GM13977 (cell line): Measurements from ENCODE around the gene CARMIL1.
"Not testable (repeated sequence)": the region's sequence is repeated elsewhere in the genome, so short reads cannot be mapped to it uniquely, and the experiment has no call there.

Source experiments
- DNase-seq: peaks from one replicate; pipeline ENCODE4 v3.0.0; 2012; ENCODE audit warnings: low spot score
- in situ Hi-C: fragments of 300-500 bp; cut with MboI; formaldehyde crosslinking; loops from one replicate; pipeline ENCODE4 v1.12.0; 2022; ENCODE audit warnings: low sequenced_read_pairs, low pct_unique_long_range_greater_than_20kb, mixed read lengths, inconsistent platforms; ENCODE audit not compliant: unreplicated experiment
- TF ChIP-seq, protein P1 (sequence below): IDR thresholded peaks from 2 replicates; pipeline ENCODE4 v1.5.1; 2012; ENCODE audit warnings: mild to moderate bottlenecking, control low read depth; ENCODE audit not compliant: insufficient read depth; ENCODE audit errors: extremely low read depth, missing control alignments

CARMIL1 gene

GRCh38 chr6:25583906-25584305 is 304.7 kb downstream of the CARMIL1 start:
- no peak for DNase-seq
- in situ Hi-C loops = no loop called here
- TF ChIP-seq, protein P1, sequence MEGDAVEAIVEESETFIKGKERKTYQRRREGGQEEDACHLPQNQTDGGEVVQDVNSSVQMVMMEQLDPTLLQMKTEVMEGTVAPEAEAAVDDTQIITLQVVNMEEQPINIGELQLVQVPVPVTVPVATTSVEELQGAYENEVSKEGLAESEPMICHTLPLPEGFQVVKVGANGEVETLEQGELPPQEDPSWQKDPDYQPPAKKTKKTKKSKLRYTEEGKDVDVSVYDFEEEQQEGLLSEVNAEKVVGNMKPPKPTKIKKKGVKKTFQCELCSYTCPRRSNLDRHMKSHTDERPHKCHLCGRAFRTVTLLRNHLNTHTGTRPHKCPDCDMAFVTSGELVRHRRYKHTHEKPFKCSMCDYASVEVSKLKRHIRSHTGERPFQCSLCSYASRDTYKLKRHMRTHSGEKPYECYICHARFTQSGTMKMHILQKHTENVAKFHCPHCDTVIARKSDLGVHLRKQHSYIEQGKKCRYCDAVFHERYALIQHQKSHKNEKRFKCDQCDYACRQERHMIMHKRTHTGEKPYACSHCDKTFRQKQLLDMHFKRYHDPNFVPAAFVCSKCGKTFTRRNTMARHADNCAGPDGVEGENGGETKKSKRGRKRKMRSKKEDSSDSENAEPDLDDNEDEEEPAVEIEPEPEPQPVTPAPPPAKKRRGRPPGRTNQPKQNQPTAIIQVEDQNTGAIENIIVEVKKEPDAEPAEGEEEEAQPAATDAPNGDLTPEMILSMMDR = no peak

DNA sequence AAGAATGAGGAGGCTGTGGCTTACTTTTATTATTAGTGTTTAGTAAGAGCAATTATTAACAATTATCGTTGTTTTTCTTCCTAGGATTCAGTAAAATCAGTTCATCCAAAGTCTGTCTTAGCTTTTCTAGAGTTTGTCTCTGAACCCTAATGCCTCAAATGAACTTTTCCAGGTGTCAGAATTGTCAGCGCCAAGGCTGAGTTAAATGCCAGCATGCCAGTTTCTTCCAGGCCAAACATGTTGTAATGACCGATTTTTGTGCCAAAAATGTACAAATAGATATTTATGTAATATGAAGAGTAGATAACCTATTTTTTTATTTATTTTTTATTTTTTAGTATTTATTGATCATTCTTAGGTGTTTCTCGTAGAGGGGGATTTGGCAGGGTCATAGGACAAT is 306.1 kb downstream of the CARMIL1 start:
- DNase-seq = no peak
- TF ChIP-seq, protein P1 = no peak
- in situ Hi-C loops = no loop called here

DNA sequence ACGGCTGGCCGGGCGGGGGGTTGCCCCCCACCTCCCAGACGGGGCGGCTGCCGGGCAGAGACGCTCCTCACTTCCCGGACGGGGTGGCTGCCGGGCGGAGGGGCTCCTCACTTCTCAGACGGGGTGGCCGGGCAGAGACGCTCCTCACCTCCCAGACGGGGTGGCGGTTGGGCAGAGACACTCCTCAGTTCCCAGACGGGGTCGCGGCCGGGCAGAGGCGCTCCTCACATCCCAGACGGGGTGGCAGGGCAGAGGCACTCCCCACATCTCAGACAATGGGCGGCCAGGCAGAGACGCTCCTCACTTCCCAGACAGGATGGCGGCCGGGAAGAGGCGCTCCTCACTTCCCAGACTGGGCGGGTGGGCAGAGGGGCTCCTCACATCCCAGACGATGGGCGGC is 306.9 kb downstream of the CARMIL1 start:
- DNase-seq, in situ Hi-C loops: not testable (repeated sequence)

GRCh38 chr6:25586927-25587326 is 307.8 kb downstream of the CARMIL1 start:
- DNase-seq = no peak
- TF ChIP-seq, protein P1 = no peak
- in situ Hi-C loops = no loop called here

GRCh38 chr6:25590986-25591385 is 311.8 kb downstream of the CARMIL1 start:
- in situ Hi-C loops = no loop called here

GRCh38 chr6:25596928-25597818 is 318.0 kb downstream of the CARMIL1 start:
- TF ChIP-seq, protein P1 = no peak
- in situ Hi-C loops = no loop called here
- DNase-seq = no peak

More at GRCh38 chr6:25590986-25591385, 311.8 kb downstream of the CARMIL1 start:
- TF ChIP-seq, protein P1 = no peak
- no peak for DNase-seq

- TF ChIP-seq, protein P1 = no peak
- in situ Hi-C loops = no loop called here
- no peak for DNase-seq
Measured at GRCh38 chr6:25599516-25600085, 320.4 kb downstream of the CARMIL1 start.
